NCI-H446 (cell line): ENCODE measurements around the gene RPRD2.
"Not testable (repeated sequence)": the region's sequence is repeated elsewhere in the genome, so short reads cannot be mapped to it uniquely, and the experiment has no call there.

Source experiments
- DNase-seq, 2 experiments: peaks; one replicate each; lab custom pipeline; 2025; lab: John Stamatoyannopoulos, UW

The RPRD2 gene

GRCh38 chr1:150389650-150390049 lies 25.7 kb downstream of the RPRD2 start:
- no peak for DNase-seq

- no peak for DNase-seq
Measured at GRCh38 chr1:150392627-150393026, 28.7 kb downstream of the RPRD2 start.

GRCh38 chr1:150395115-150395514 lies 31.2 kb downstream of the RPRD2 start:
- DNase-seq = not testable (repeated sequence)

- no peak for DNase-seq
Measured at GRCh38 chr1:150397392-150398032, 33.6 kb downstream of the RPRD2 start.

GRCh38 chr1:150404465-150404864 lies 40.5 kb downstream of the RPRD2 start:
- DNase-seq = no peak

- DNase-seq = no peak
Measured at GRCh38 chr1:150405660-150406059, 41.7 kb downstream of the RPRD2 start.

- DNase-seq = no peak
Measured at GRCh38 chr1:150406483-150406882, 42.5 kb downstream of the RPRD2 start.

- DNase-seq = no peak
Measured at GRCh38 chr1:150407330-150407729, 43.4 kb downstream of the RPRD2 start.

- DNase-seq = no peak
Measured at GRCh38 chr1:150408800-150409199, 44.9 kb downstream of the RPRD2 start.

GRCh38 chr1:150409504-150410362 lies 45.8 kb downstream of the RPRD2 start:
- DNase-seq = no peak

GRCh38 chr1:150410582-150411101 lies 46.7 kb downstream of the RPRD2 start:
- no peak for DNase-seq

GRCh38 chr1:150414592-150414991 lies 50.6 kb downstream of the RPRD2 start:
- no peak for DNase-seq

GRCh38 chr1:150415800-150416199 lies 51.9 kb downstream of the RPRD2 start:
- DNase-seq = no peak

- peak; percentile 63 to 77 for DNase-seq
Measured at GRCh38 chr1:150420560-150421265, 56.8 kb downstream of the RPRD2 start.

GRCh38 chr1:150422541-150422940 lies 58.6 kb downstream of the RPRD2 start:
- no peak for DNase-seq

GRCh38 chr1:150429805-150430204 lies 65.9 kb downstream of the RPRD2 start:
- no peak for DNase-seq

- no peak for DNase-seq
Measured at GRCh38 chr1:150441121-150441520, 77.2 kb downstream of the RPRD2 start.

GRCh38 chr1:150444232-150444631 lies 80.3 kb downstream of the RPRD2 start:
- no peak for DNase-seq

GRCh38 chr1:150456146-150456647 lies 92.2 kb downstream of the RPRD2 start:
- DNase-seq = no peak

- peak; percentile 27 to 59 for DNase-seq
Measured at GRCh38 chr1:150464422-150464826, 100.5 kb downstream of the RPRD2 start.

- no peak for DNase-seq
Measured at GRCh38 chr1:150466964-150467363, 103.0 kb downstream of the RPRD2 start.

GRCh38 chr1:150469291-150469690 lies 105.3 kb downstream of the RPRD2 start:
- DNase-seq = no peak
